ENCODE measurements around the gene STAB2. TPM values are rescaled to one million over a fixed set of nuclear protein-coding genes. Genes with fewer than 3 reads are reported as not detected.

Gene STAB2
- total and polyA plus RNA-seq, 4 donors: 0.10 to 1.5 (median 0.58) TPM

- 98% methylated on average over 6 of the region's 8 CpGs for WGBS (ENCODE audit: insufficient coverage)
- H3K4me3 ChIP-seq (ENCODE audit: low read depth, low read length): no peak overlapping the region
- no peaks in the 10 kb centered on the region for H3K36me3 ChIP-seq (ENCODE audit: control insufficient read depth, insufficient read depth, low read length)
- no peaks in the 10 kb centered on the region for H3K9me3 ChIP-seq (ENCODE audit: control insufficient read depth, insufficient read depth, low read length)
- no peaks in the 10 kb centered on the region for H3K4me1 ChIP-seq (ENCODE audit: control insufficient read depth, insufficient read depth, low read length)
- H3K27me3 ChIP-seq (ENCODE audit: control insufficient read depth, insufficient read depth, low read length): no peaks in the 10 kb centered on the region
- H3K27ac ChIP-seq (ENCODE audit: low read depth, low read length): no peak overlapping the region
- DNase-seq (ENCODE audit: low read depth in 4 of 6, low spot score in 6 of 6): no peak
These were observed 138.3 kb downstream of the STAB2 start for GRCh38 chr12:103725398-103725797.

GRCh38 chr12:103727638-103728037, 140.6 kb downstream of the STAB2 start:
- DNase-seq (ENCODE audit: low read depth in 4 of 6, low spot score in 6 of 6): no peak
- WGBS (ENCODE audit: insufficient coverage): 100% methylated on average over 1 of the region's 3 CpGs
- no peaks in the 10 kb centered on the region for H3K9me3 ChIP-seq (ENCODE audit: control insufficient read depth, insufficient read depth, low read length)
- H3K27me3 ChIP-seq (ENCODE audit: control insufficient read depth, insufficient read depth, low read length): no peaks in the 10 kb centered on the region
- H3K4me3 ChIP-seq (ENCODE audit: low read depth, low read length): no peak overlapping the region
- no peaks in the 10 kb centered on the region for H3K36me3 ChIP-seq (ENCODE audit: control insufficient read depth, insufficient read depth, low read length)
- H3K27ac ChIP-seq (ENCODE audit: low read depth, low read length): no peak overlapping the region
- H3K4me1 ChIP-seq (ENCODE audit: control insufficient read depth, insufficient read depth, low read length): no peaks in the 10 kb centered on the region

GRCh38 chr12:103728323-103728722, 141.2 kb downstream of the STAB2 start:
- Histone ChIP-seq H3K36me3 (ENCODE audit: control insufficient read depth, insufficient read depth, low read length) (no peaks in the 10 kb centered on the region), H3K27ac (ENCODE audit: low read depth, low read length) (no peak overlapping the region), H3K9me3 (ENCODE audit: control insufficient read depth, insufficient read depth, low read length) (no peaks in the 10 kb centered on the region), H3K4me1 (ENCODE audit: control insufficient read depth, insufficient read depth, low read length) (no peaks in the 10 kb centered on the region), H3K27me3 (ENCODE audit: control insufficient read depth, insufficient read depth, low read length) (no peaks in the 10 kb centered on the region), H3K4me3 (ENCODE audit: low read depth, low read length) (no peak overlapping the region)
- WGBS (ENCODE audit: insufficient coverage): 86% methylated on average over 1 of the region's 4 CpGs
- DNase-seq (ENCODE audit: low read depth in 4 of 6, low spot score in 6 of 6): no peak

GRCh38 chr12:103729499-103729898, 142.4 kb downstream of the STAB2 start:
- no peaks in the 10 kb centered on the region for H3K4me1 ChIP-seq (ENCODE audit: control insufficient read depth, insufficient read depth, low read length)
- no CpG with 5 or more reads among the region's 1 CpG for WGBS (ENCODE audit: insufficient coverage)

GRCh38 chr12:103731539-103731938, 144.5 kb downstream of the STAB2 start:
- no CpG with 5 or more reads among the region's 1 CpG for WGBS (ENCODE audit: insufficient coverage)
- no peaks in the 10 kb centered on the region for H3K27me3 ChIP-seq (ENCODE audit: control insufficient read depth, insufficient read depth, low read length)
- DNase-seq (ENCODE audit: low read depth in 4 of 6, low spot score in 6 of 6): no peak

More at GRCh38 chr12:103729499-103729898, 142.4 kb downstream of the STAB2 start:
- Histone ChIP-seq H3K27me3 (ENCODE audit: control insufficient read depth, insufficient read depth, low read length) (no peaks in the 10 kb centered on the region), H3K9me3 (ENCODE audit: control insufficient read depth, insufficient read depth, low read length) (no peaks in the 10 kb centered on the region), H3K36me3 (ENCODE audit: control insufficient read depth, insufficient read depth, low read length) (no peaks in the 10 kb centered on the region), H3K27ac (ENCODE audit: low read depth, low read length) (no peak overlapping the region), H3K4me3 (ENCODE audit: low read depth, low read length) (no peak overlapping the region)
- DNase-seq (ENCODE audit: low read depth in 4 of 6, low spot score in 6 of 6): no peak

GRCh38 chr12:103734863-103735262, 147.8 kb downstream of the STAB2 start:
- no peak for DNase-seq (ENCODE audit: low read depth in 4 of 6, low spot score in 6 of 6)
- H3K4me3 ChIP-seq (ENCODE audit: low read depth, low read length): no peak overlapping the region
- no peaks in the 10 kb centered on the region for H3K4me1 ChIP-seq (ENCODE audit: control insufficient read depth, insufficient read depth, low read length)
- no peaks in the 10 kb centered on the region for H3K27me3 ChIP-seq (ENCODE audit: control insufficient read depth, insufficient read depth, low read length)
- no peak overlapping the region for H3K27ac ChIP-seq (ENCODE audit: low read depth, low read length)
- H3K36me3 ChIP-seq (ENCODE audit: control insufficient read depth, insufficient read depth, low read length): no peaks in the 10 kb centered on the region
- 67% methylated on average over 1 of the region's 2 CpGs for WGBS (ENCODE audit: insufficient coverage)
- H3K9me3 ChIP-seq (ENCODE audit: control insufficient read depth, insufficient read depth, low read length): no peaks in the 10 kb centered on the region

More at GRCh38 chr12:103731539-103731938, 144.5 kb downstream of the STAB2 start:
- Histone ChIP-seq H3K4me3 (ENCODE audit: low read depth, low read length) (no peak overlapping the region), H3K36me3 (ENCODE audit: control insufficient read depth, insufficient read depth, low read length) (no peaks in the 10 kb centered on the region), H3K27ac (ENCODE audit: low read depth, low read length) (no peak overlapping the region), H3K9me3 (ENCODE audit: control insufficient read depth, insufficient read depth, low read length) (no peaks in the 10 kb centered on the region), H3K4me1 (ENCODE audit: control insufficient read depth, insufficient read depth, low read length) (no peaks in the 10 kb centered on the region)

GRCh38 chr12:103735291-103735690, 148.2 kb downstream of the STAB2 start:
- Histone ChIP-seq H3K27me3 (ENCODE audit: control insufficient read depth, insufficient read depth, low read length) (no peaks in the 10 kb centered on the region), H3K27ac (ENCODE audit: low read depth, low read length) (no peak overlapping the region), H3K4me1 (ENCODE audit: control insufficient read depth, insufficient read depth, low read length) (no peaks in the 10 kb centered on the region), H3K9me3 (ENCODE audit: control insufficient read depth, insufficient read depth, low read length) (no peaks in the 10 kb centered on the region), H3K36me3 (ENCODE audit: control insufficient read depth, insufficient read depth, low read length) (no peaks in the 10 kb centered on the region), H3K4me3 (ENCODE audit: low read depth, low read length) (no peak overlapping the region)
- DNase-seq (ENCODE audit: low read depth in 4 of 6, low spot score in 6 of 6): no peak
- 100% methylated on average over 5 of the region's 8 CpGs for WGBS (ENCODE audit: insufficient coverage)

GRCh38 chr12:103736572-103736971, 149.5 kb downstream of the STAB2 start:
- no peak overlapping the region for H3K27ac ChIP-seq (ENCODE audit: low read depth, low read length)
- H3K9me3 ChIP-seq (ENCODE audit: control insufficient read depth, insufficient read depth, low read length): no peaks in the 10 kb centered on the region
- no peaks in the 10 kb centered on the region for H3K4me1 ChIP-seq (ENCODE audit: control insufficient read depth, insufficient read depth, low read length)
- H3K27me3 ChIP-seq (ENCODE audit: control insufficient read depth, insufficient read depth, low read length): no peaks in the 10 kb centered on the region
- H3K4me3 ChIP-seq (ENCODE audit: low read depth, low read length): no peak overlapping the region
- no peaks in the 10 kb centered on the region for H3K36me3 ChIP-seq (ENCODE audit: control insufficient read depth, insufficient read depth, low read length)
- no peak for DNase-seq (ENCODE audit: low read depth in 4 of 6, low spot score in 6 of 6)
- WGBS (ENCODE audit: insufficient coverage): 100% methylated on average over 1 of the region's 1 CpG

- Histone ChIP-seq H3K27ac (ENCODE audit: low read depth, low read length) (no peak overlapping the region), H3K27me3 (ENCODE audit: control insufficient read depth, insufficient read depth, low read length) (no peaks in the 10 kb centered on the region), H3K9me3 (ENCODE audit: control insufficient read depth, insufficient read depth, low read length) (no peaks in the 10 kb centered on the region), H3K36me3 (ENCODE audit: control insufficient read depth, insufficient read depth, low read length) (no peaks in the 10 kb centered on the region), H3K4me3 (ENCODE audit: low read depth, low read length) (no peak overlapping the region), H3K4me1 (ENCODE audit: control insufficient read depth, insufficient read depth, low read length) (no peaks in the 10 kb centered on the region)
- WGBS (ENCODE audit: insufficient coverage): 71% methylated on average over 1 of the region's 1 CpG
- DNase-seq (ENCODE audit: low read depth in 4 of 6, low spot score in 6 of 6): no peak
These were observed 150.8 kb downstream of the STAB2 start for GRCh38 chr12:103737881-103738280.

- 35% methylated on average over 14 of the region's 15 CpGs for WGBS (ENCODE audit: insufficient coverage)
- H3K27me3 ChIP-seq (ENCODE audit: control insufficient read depth, insufficient read depth, low read length): no peaks in the 10 kb centered on the region
- peak; percentile 22 to 85 (median 45) for DNase-seq (ENCODE audit: low read depth in 4 of 6, low spot score in 6 of 6)
- no peaks in the 10 kb centered on the region for H3K36me3 ChIP-seq (ENCODE audit: control insufficient read depth, insufficient read depth, low read length)
- no peaks in the 10 kb centered on the region for H3K9me3 ChIP-seq (ENCODE audit: control insufficient read depth, insufficient read depth, low read length)
- no peak overlapping the region for H3K4me3 ChIP-seq (ENCODE audit: low read depth, low read length)
- H3K27ac ChIP-seq (ENCODE audit: low read depth, low read length): no peak overlapping the region
- H3K4me1 ChIP-seq (ENCODE audit: control insufficient read depth, insufficient read depth, low read length): no peaks in the 10 kb centered on the region
These were observed 155.4 kb downstream of the STAB2 start for GRCh38 chr12:103742349-103742932.

Measured in spinal cord (tissue), 10 donors.